ENCODE data around the gene MYBPC1. TPM values are rescaled to one million over a fixed set of nuclear protein-coding genes. Genes with fewer than 3 reads are reported as not detected.

MYBPC1 gene
- total RNA-seq, 1 donor from 2014 or later = not detected

GRCh38 chr12:101648195-101648594 lies 53.4 kb downstream of the MYBPC1 start:
- Histone ChIP-seq H3K27me3 (no peaks in the 10 kb centered on the region), H3K4me3 (no peak overlapping the region), H3K4me1 (no peaks in the 10 kb centered on the region), H3K36me3 (no peaks in the 10 kb centered on the region), H3K27ac (no peak overlapping the region), H3K9me3 (no peaks in the 10 kb centered on the region)
- intact Hi-C loops (cut with DNase I) = no loop called here
- DNase-seq (ENCODE audit: extremely low spot score in 2 of 2) = no peak
- TF ChIP-seq POLR2AphosphoS5 (IDR thresholded peaks at IDR 0.05; ENCODE audit: insufficient read depth in 1 of 2, low read depth in 1 of 2) (no peak), POLR2A (IDR thresholded peaks at IDR 0.05) (no peak)

GRCh38 chr12:101650346-101651117 lies 55.8 kb downstream of the MYBPC1 start:
- H3K27me3 ChIP-seq = no peaks in the 10 kb centered on the region
- no peak overlapping the region for H3K27ac ChIP-seq
- TF ChIP-seq POLR2AphosphoS5 (IDR thresholded peaks at IDR 0.05; ENCODE audit: insufficient read depth in 1 of 2, low read depth in 1 of 2) (no peak), POLR2A (IDR thresholded peaks at IDR 0.05) (no peak), CTCF (IDR thresholded peaks at IDR 0.05) (no peak)
- no peaks in the 10 kb centered on the region for H3K9me3 ChIP-seq
- no peak for DNase-seq (ENCODE audit: extremely low spot score in 2 of 2)
- no peak overlapping the region for H3K4me3 ChIP-seq
- H3K4me1 ChIP-seq = no peaks in the 10 kb centered on the region
- no peaks in the 10 kb centered on the region for H3K36me3 ChIP-seq
- intact Hi-C loops (cut with DNase I) = no loop called here

GRCh38 chr12:101653030-101653429 lies 58.3 kb downstream of the MYBPC1 start:
- TF ChIP-seq CTCF (IDR thresholded peaks at IDR 0.05) (no peak), POLR2AphosphoS5 (IDR thresholded peaks at IDR 0.05; ENCODE audit: insufficient read depth in 1 of 2, low read depth in 1 of 2) (no peak), POLR2A (IDR thresholded peaks at IDR 0.05) (no peak)
- Histone ChIP-seq H3K4me3 (no peak overlapping the region), H3K27me3 (no peaks in the 10 kb centered on the region), H3K27ac (no peak overlapping the region), H3K9me3 (no peaks in the 10 kb centered on the region), H3K36me3 (no peaks in the 10 kb centered on the region), H3K4me1 (no peaks in the 10 kb centered on the region)
- DNase-seq (ENCODE audit: extremely low spot score in 2 of 2) = no peak
- intact Hi-C loops (cut with DNase I) = no loop called here

GRCh38 chr12:101653503-101653902 lies 58.7 kb downstream of the MYBPC1 start:
- TF ChIP-seq CTCF (IDR thresholded peaks at IDR 0.05) (no peak), POLR2AphosphoS5 (IDR thresholded peaks at IDR 0.05; ENCODE audit: insufficient read depth in 1 of 2, low read depth in 1 of 2) (no peak), POLR2A (IDR thresholded peaks at IDR 0.05) (no peak)
- no peaks in the 10 kb centered on the region for H3K9me3 ChIP-seq
- H3K27ac ChIP-seq = no peak overlapping the region
- H3K36me3 ChIP-seq = no peaks in the 10 kb centered on the region
- no peak for DNase-seq (ENCODE audit: extremely low spot score in 2 of 2)
- intact Hi-C loops (cut with DNase I) = no loop called here
- H3K4me1 ChIP-seq = no peaks in the 10 kb centered on the region
- no peak overlapping the region for H3K4me3 ChIP-seq
- no peaks in the 10 kb centered on the region for H3K27me3 ChIP-seq

- TF ChIP-seq POLR2AphosphoS5 (IDR thresholded peaks at IDR 0.05; ENCODE audit: insufficient read depth in 1 of 2, low read depth in 1 of 2) = no peak
- TF ChIP-seq POLR2A (IDR thresholded peaks at IDR 0.05) = no peak
- TF ChIP-seq CTCF (IDR thresholded peaks at IDR 0.05) = no peak
- Histone ChIP-seq H3K9me3 (no peaks in the 10 kb centered on the region), H3K4me3 (no peak overlapping the region), H3K4me1 (no peaks in the 10 kb centered on the region), H3K27me3 (no peaks in the 10 kb centered on the region), H3K36me3 (no peaks in the 10 kb centered on the region), H3K27ac (no peak overlapping the region)
- intact Hi-C loops (cut with DNase I) = no loop called here
- DNase-seq (ENCODE audit: extremely low spot score in 2 of 2) = no peak
Observed at GRCh38 chr12:101654442-101654841, 59.7 kb downstream of the MYBPC1 start.
